Gastrocnemius medialis (tissue), 4 donors: ENCODE data around the gene PRR19.

ENCODE experiments used
- POLR2A ChIP-seq, 2 donors: fragments of 450-650 bp; IDR thresholded peaks; one replicate each; pipeline ENCODE4 v1.6.1; 2017; ENCODE audit warnings: antibody characterized with exemption in 2 of 2, mild to moderate bottlenecking in 2 of 2, moderate library complexity in 2 of 2
- TF ChIP-seq, protein P1 (sequence below), 5 experiments: fragments of 450-650 bp in 3 of 5; fragments of 200-600 bp in 2 of 5; sonication (generic) in 2 of 5; IDR thresholded peaks in 4 of 5; conservative IDR thresholded peaks in 1 of 5; 1 replicate in 4 of 5; 2 replicates in 1 of 5; pipeline ENCODE4 v1.5.1; 2016 to 2019; ENCODE audit warnings: antibody characterized with exemption in 5 of 5, mild to moderate bottlenecking in 3 of 5, moderate library complexity in 3 of 5

DNA sequence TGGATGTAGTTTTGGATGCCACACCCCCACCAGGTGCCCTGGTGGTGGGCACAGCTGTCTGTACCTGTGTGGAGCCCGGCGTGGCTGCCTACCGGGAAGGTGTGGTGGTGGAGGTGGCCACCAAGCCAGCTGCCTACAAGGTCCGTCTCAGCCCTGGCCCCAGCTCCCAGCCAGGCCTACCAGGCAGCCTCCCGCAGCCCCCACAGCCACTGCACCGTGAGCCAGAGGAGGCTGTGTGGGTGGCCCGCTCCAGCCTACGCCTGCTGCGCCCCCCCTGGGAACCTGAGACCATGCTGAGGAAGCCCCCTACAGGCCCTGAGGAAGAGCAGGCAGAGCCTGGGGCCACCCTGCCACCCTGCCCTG lies 29.4 kb upstream of the PRR19 start:
- no peak for TF ChIP-seq POLR2A (IDR thresholded peaks at IDR 0.05)
- TF ChIP-seq, protein P1, sequence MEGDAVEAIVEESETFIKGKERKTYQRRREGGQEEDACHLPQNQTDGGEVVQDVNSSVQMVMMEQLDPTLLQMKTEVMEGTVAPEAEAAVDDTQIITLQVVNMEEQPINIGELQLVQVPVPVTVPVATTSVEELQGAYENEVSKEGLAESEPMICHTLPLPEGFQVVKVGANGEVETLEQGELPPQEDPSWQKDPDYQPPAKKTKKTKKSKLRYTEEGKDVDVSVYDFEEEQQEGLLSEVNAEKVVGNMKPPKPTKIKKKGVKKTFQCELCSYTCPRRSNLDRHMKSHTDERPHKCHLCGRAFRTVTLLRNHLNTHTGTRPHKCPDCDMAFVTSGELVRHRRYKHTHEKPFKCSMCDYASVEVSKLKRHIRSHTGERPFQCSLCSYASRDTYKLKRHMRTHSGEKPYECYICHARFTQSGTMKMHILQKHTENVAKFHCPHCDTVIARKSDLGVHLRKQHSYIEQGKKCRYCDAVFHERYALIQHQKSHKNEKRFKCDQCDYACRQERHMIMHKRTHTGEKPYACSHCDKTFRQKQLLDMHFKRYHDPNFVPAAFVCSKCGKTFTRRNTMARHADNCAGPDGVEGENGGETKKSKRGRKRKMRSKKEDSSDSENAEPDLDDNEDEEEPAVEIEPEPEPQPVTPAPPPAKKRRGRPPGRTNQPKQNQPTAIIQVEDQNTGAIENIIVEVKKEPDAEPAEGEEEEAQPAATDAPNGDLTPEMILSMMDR (IDR thresholded peaks at IDR 0.05 in 4 of 5, conservative IDR thresholded peaks at IDR 0.05 in 1 of 5), result no peak
